Hematopoietic multipotent progenitor cell treated with erythropoietin and hydrocortisone succinate and interleukin-3 and kit ligand, for 6 days (in vitro differentiated cells): Measurements from ENCODE around the gene OR7G2.
"Not testable (repeated sequence)": the region's sequence is repeated elsewhere in the genome, so short reads cannot be mapped to it uniquely, and the experiment has no call there.

ENCODE experiments used
- DNase-seq: peaks from one replicate; pipeline ENCODE4 v3.0.0-alpha.2; 2015

OR7G2 gene

GRCh38 chr19:9071720-9072119 is 35.6 kb downstream of the OR7G2 start:
- DNase-seq = not testable (repeated sequence)

GRCh38 chr19:9070066-9070465 is 37.2 kb downstream of the OR7G2 start:
- DNase-seq = no peak

DNA sequence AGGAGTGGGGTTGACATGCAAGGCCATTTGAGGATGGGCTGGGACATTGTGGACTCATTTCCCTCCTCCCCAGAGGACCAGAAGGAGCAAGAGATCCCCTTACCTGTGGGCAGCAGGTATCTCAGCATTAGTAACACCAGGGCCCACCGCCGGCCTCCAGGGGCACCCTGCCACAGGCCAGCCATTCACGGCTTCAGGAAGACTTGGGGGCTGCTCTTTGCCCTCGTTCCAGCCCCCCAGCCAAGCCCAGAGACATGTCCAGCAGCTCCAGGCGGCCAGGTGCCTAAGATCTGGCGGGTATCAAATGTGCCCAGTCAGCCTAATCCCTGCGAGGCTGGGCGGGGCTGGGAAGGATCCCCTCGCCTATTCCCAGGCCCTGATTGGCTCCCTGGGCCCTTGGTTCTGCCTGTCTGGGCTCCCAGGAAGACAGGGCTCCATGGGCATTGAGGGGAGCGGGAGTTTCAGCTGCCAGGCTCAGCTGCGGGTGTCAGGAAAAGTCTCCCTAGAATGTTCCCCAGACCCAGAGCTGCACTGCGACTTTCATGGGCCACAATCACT is 41.7 kb downstream of the OR7G2 start:
- no peak for DNase-seq

DNA sequence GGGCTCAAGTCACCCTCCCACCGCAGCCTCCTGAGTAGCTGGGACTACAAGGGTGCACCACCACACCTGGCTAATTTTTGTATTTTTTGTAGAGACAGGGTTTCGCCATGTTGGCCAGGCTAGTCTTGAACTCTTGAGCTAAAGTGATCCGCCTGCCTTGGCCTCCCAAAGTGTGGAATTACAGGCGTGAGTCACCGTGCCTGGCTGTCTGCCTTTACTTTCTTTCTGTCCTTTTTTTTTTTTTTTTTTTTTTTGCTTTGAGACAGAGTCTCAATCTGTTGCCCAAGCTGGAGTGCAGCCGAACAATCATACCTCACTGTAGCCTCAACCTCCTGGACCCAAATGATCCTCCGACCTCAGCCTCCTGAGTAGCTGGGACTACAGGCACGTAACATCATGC is 45.4 kb downstream of the OR7G2 start:
- no peak for DNase-seq

DNA sequence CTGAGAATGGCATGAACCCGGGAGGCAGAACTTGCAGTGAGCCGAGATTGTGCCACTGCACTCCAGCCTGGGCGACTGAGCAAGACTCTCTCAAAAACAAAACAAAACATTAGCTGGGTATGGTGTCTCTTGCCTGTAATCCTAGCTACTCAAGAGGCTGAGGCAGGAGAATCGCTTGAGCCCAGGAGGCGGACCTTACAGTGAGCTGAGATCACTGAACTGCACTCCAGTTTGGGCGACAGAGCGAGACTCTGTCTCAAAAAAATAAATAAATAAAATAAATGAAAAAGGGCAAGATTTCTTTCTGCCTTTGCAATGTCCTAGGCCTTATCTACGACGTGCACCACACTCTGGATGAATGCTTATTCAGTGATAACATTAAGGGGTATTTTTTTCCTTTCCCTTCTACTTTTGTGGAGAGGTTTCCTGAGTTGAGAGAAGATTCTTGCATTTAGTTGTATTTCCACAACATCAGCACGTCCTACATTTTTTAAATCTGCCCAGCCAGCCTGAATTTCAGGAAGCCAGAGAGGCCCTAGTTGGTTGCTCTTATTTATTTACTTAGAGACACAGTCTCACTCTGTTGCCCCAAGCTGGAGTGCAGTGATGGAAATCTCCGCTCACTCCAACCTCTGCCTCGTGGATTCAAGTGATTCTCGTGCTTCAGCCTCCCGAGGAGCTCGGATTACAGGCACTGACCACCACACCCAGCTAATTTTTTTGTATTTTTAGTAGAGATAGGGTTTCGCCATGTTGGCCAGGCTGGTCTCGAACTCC is 46.5 kb downstream of the OR7G2 start:
- DNase-seq = peak; percentile 79

- no peak for DNase-seq
These were observed 48.2 kb downstream of the OR7G2 start for GRCh38 chr19:9058905-9059667.

GRCh38 chr19:9057505-9058258 is 49.6 kb downstream of the OR7G2 start:
- no peak for DNase-seq

GRCh38 chr19:9056131-9056530 is 51.1 kb downstream of the OR7G2 start:
- not testable (repeated sequence) for DNase-seq

- DNase-seq = no peak
These were observed 52.5 kb downstream of the OR7G2 start for GRCh38 chr19:9054765-9055164.

DNA sequence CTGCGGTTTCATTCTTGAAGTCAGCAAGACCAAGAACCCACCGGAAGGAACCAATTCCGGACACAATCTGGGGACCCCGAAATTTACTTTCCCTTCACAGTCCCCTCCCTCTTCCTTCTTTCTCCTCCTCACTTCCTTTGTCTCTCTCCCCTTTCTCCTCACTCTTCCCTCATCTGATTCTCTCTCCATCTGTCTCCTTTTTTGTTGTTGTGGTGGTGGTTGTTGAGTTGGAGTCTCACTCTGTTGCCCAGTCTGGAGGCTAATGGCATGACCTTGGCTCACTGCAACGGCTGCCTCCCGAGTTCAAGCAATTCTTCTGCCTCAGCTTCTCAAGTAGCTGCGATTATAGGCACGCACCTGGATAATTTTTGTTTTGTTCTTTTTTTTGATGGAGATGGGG is 53.1 kb downstream of the OR7G2 start:
- no peak for DNase-seq

DNA sequence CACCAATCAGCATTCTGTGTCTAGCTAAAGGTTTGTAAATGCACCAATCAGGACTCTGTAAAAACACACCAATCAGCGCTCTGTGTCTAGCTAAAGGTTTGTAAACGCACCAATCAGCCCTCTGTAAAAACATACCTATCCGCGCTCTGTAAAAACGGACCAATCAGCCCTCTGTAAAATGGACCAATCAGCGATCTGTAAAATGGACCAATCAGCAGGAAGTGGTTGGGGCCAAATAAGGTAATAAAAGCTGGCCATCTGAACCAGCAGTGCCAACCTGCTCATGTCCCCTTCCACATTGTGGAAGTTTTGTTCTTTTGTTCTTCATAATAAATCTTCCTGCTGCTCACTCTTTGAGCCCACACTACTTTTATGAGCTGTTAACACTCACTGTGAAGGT is 53.6 kb downstream of the OR7G2 start:
- not testable (repeated sequence) for DNase-seq

DNA sequence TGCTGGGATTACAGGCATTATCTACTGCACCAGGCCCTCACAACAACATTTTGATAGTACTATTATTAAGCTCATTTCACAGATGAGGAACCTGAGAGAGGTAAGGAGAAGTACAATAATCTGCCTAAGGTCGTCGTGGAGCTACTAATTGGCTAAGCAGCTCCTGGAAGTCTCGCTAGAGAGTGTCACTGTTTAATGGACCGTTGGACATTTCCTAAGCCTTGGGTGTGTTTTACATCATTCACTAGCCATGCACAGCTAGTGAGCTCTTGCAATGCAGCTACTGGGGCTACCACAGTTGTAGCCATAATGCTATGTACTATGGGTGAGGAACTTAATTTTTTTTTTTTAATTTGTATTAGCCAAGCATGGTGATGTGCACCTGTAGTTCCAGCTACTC is 54.4 kb downstream of the OR7G2 start:
- DNase-seq = no peak
